ENCODE results near the gene AP1S2.

The AP1S2 gene

DNA sequence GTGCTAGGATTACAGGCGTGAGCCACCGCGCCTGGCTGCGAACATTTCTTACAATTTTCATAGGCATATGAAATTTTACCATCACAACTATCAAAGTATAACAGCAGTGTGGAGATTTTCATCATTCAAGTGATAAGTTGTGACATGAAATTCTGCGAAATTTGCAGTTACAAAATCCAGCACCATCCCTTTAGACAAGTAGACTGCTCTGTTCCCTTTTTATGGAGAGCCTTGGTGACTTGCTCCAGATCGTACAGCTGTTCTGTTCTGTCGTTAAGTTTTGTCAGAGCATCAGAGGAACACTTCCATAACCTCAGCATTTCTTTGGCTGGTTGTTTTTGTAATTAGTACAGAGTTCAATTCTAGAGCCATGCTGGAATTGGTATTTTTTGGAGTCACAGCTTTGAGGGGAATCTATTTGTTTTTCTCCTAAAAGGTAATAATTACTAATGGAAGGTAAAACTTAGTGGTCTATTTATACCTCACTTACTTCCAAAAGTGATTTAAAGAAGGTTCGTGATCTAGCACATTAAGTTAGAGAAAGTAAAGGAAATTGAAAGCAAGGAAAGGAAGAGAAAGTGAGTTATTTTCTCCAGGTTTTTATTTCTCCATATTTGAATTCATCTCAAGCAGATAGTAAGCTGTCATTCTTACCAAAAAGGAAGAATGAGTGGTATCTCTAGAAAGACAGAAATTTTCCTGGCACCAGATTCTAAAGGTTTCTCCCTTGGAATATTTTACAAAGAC is 42.2 kb downstream of the AP1S2 start:
- no peak for DNase-seq (ENCODE audit: low spot score)

DNA sequence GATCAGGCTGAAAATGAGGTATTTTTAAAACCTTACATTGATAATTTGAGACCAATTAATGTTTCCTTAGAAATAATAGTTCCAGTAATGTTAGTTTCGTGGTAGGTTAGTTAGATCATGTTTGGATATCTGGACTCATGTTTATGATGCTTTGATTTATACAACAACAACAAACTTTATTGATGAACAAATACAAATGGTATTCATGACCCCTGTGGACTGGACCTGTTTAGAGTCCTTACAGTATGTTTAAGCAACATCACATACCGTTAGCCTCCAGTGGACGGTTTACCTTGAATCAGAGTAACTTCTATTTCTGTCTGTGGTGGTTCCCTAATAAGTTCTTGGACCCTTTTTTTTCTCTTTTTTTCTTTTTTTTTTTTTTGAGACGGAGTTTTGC is 46.4 kb downstream of the AP1S2 start:
- no peak for DNase-seq (ENCODE audit: low spot score)

DNA sequence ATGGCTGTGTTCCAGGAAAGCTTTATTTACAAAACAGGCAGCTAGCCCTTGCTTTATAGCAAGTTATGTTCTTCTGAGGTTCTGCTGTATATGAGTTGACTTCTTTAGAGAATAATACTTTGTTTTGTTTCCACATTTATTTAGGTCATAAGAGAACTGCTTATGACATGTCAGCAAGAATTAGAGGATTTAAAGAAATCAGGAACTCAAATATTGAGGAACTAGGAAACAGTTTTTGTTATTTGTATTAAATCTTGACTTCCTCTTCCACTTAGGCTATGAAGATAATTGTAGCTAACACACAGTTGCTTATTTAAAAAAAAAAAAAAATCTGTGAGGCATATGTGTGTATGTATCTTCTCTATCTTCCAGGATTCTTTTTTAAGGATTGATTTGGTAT is 50.0 kb downstream of the AP1S2 start:
- DNase-seq (ENCODE audit: low spot score) = no peak

DNA sequence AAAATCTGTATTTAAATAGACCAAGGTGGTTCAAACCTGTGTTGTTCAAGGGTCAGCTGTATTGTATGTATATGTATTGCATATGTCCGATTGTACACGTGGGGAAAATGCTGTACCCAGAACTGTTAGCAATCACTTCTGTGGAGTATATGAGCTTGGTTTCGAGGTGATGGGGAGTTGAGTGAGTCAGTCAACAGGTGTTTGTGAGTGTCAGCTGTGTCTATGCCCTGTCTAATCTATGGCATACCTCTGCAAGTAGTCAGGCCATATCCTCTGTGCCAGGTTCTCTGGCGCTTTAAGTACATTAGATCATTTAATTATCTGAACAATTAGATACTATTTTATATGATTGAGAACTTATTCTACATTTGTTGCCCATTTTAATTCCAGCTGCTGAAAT is 56.9 kb downstream of the AP1S2 start:
- DNase-seq (ENCODE audit: low spot score) = no peak

DNA sequence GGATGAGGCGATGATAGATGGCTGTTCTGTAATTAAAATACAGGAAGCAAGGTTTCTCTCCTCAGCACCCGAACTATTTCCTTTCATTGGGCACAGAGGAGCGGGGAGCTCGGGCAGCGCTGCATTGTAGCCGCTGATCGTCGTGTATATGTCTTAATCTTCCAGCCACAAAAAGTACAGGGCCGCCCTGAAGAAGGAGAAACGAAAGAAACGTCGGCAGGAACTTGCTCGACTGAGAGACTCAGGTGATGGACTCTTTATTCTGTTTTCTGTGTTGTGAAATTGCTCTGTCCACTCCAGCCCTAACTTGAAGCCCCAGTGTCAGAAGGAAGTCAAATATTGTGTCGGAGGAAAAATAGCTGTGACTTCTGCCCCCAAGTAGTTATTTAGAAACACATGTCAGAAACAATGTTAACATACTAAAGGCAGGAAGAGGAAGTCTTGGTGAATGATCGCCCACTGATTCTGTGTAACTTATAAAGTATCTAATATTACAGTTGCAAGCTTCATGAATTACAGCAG is 63.8 kb downstream of the AP1S2 start:
- peak; percentile 21 for DNase-seq (ENCODE audit: low spot score)

DNA sequence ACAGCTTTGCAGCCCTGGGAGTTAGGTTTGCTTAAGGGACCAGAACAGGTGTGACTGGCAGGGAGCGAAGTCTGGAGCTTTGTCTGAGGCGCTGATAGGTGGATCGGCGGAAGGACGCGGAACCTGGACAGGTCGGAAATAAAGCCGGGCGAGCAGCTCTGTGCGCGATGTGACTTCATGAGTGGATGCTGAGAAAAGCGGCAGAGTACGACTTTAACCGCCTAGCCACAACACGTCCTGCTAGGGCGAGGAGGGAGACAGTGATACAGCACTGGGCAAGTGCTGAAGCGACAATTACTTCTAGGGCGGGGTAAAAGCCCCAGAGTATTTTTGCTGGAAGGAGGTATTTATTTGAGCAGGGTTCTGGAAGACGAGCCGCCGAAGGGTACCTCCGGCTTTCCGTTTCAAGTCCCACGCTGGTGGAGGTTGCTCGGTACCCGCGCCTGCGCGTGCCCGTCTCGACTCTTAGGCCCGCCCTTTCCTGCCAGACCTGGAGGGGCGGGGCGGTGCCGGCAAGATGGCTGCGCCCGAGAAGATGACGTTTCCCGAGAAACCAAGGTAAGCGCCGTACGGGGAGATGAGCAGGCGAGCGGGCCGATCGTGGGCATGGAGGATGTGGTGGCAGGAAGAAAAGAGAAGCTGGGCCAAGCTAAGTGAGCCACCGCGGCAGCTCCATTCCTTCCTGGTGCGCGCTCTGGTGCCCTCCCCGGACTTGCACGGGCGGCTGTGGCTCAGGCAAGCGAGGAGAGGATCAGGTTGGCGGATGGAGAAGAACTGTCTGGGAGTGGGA is 64.4 kb downstream of the AP1S2 start, which contains the start of gene ZRSR2:
Gene ZRSR2, plus strand, starts transcription at position 506 of the 790 bp plus-strand sequence. Its CDS starts 12 bp downstream, at position 518.
- DNase-seq (ENCODE audit: low spot score) = peak; percentile 96

DNA sequence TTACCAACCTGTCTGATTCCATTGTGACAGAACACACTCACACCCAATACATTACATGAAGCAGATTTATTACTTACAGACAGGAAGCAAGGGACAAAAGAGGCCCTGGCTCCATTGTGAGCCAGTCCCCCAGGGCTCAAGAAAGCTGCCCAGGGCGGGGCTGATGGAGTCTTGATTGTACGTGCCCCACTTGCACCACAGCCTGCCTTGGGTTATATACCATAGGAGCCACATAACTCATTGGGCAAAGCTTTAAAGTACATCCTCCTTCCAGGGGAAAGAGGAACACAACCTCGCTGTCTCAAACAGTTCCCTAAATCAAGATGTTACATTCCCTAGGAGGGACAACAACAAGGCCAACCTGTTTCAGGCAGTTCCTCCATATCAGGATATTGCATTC is 67.7 kb downstream of the AP1S2 start:
- no peak for DNase-seq (ENCODE audit: low spot score)

DNA sequence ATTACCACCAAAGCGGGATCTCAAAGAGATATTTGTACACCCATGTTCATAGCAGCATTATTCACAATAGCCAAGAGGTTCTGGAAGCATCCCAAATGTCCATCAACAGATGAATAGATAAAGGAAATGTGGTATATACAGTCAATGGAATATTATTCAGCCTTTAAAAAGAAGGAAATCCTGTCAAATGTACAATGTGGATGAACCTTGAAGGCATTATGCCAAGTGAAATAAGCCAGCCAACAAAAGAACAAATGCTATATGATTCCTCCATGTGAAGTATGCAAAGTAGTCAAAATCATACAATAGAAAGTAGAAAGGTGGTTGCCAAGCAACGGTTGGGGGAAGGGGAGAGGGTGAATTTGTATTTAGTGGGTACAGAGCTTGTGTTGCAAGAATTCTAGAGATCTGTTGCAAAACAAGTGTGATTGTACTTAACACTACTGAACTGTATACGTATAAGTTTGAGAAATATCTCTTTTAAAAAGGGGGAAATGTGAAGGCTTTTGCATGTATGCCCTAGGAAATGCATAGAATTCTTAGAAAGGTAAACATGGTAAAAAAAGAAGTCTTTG is 69.3 kb downstream of the AP1S2 start:
- no peak for DNase-seq (ENCODE audit: low spot score)

DNA sequence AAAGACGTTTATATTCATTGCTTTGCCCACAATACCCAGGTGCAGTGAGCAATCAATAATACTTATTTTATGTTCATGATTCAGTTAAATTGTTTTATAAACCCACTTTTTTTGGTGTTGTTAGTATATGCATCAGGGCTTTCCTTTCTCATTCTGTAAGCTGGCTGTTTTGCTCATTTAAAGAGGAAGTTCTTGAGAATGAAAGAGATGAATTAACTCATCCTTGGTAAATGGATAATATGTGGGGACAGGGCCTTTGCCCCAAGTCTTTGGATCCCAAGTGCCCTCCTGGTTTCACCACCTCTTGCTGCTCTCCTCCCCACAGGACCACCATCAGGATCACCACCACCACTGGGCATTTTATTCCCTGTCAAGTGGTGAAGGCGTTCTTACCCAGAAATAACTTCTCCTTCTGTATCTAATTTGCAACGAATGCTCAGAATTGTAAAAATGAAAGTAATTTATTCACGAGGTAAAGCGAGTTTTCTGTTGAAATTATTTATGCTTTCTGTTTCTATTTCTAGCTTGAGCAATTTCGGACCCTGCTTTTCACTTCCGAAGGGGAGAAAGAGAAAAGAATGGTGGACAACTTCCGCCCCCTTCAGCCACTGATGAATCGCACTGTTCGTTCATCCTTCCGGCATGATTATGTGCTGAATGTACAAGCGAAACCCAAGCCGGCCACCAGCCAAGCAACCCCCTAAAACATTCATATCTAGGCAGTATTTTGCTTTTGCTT is 72.5 kb downstream of the AP1S2 start:
- DNase-seq (ENCODE audit: low spot score) = no peak

Measured in hepatic stellate cell (primary cell).